Mammary epithelial cell (primary cell): Measurements from ENCODE around the gene DNAH3.

ENCODE experiments used
- CTCF ChIP-seq, 2 donors: IDR thresholded peaks in 1 of 2; conservative IDR thresholded peaks in 1 of 2; 2 replicates each; pipeline ENCODE4 v1.5.1; 2011 to 2012; ENCODE audit warnings: inconsistent platforms in 2 of 2, low read length in 2 of 2, mild to moderate bottlenecking in 2 of 2, control low read depth in 1 of 2, low read depth in 1 of 2; ENCODE audit not compliant: insufficient read depth in 1 of 2; ENCODE audit errors: extremely low read depth in 1 of 2
- EZH2 ChIP-seq: IDR thresholded peaks from 2 replicates; pipeline ENCODE4 v1.6.1; 2012; ENCODE audit warnings: low read length, inconsistent platforms, borderline replicate concordance

GRCh38 chr16:20942256-20942655 is 208.4 kb downstream of the DNAH3 start:
- TF ChIP-seq CTCF (conservative IDR thresholded peaks at IDR 0.05 in 1 of 2, IDR thresholded peaks at IDR 0.05 in 1 of 2; ENCODE audit: extremely low read depth in 1 of 2, insufficient read depth in 1 of 2, low read depth in 1 of 2, low read length in 2 of 2) (no peak), EZH2 (no peak)
